DND-41 (cell line): ENCODE results near the gene PER1.
A peak's percentile ranks its signal among the peaks of the same experiment; 100 is the strongest.

Experiments
- ATAC-seq: fragments of 200-7000 bp; cut with Tn5 transposase; 3 replicates; pipeline ENCODE4 v1.9.1; 2021; ENCODE audit warnings: low read depth; ENCODE audit not compliant: insufficient read depth
- DNase-seq: peaks from one replicate; pipeline ENCODE4 v3.0.0-alpha.2; 2020
- H2AFZ ChIP-seq: 2 replicates; pipeline ENCODE4 v1.6.0; 2012; ENCODE audit warnings: low read depth, low read length
- H3K27ac ChIP-seq: 2 replicates; pipeline ENCODE4 v1.5.1; 2012; ENCODE audit warnings: low read length, inconsistent platforms
- H3K27me3 ChIP-seq: fragments of 200-600 bp; sonication (generic); 2 replicates; pipeline ENCODE4 v1.6.0; 2012; ENCODE audit warnings: low read length, mild to moderate bottlenecking, inconsistent platforms; ENCODE audit not compliant: insufficient read depth, poor library complexity
- H3K36me3 ChIP-seq: 2 replicates; pipeline ENCODE4 v1.5.1; 2012; ENCODE audit warnings: low read length, inconsistent platforms; ENCODE audit not compliant: insufficient read depth
- H3K4me1 ChIP-seq: 2 replicates; pipeline ENCODE4 v1.5.1; 2012; ENCODE audit warnings: mild to moderate bottlenecking, low read length; ENCODE audit not compliant: insufficient read depth
- H3K4me2 ChIP-seq: 2 replicates; pipeline ENCODE4 v1.6.0; 2012; ENCODE audit warnings: mild to moderate bottlenecking, moderate library complexity, low read length, inconsistent platforms; ENCODE audit not compliant: insufficient read depth
- H3K4me3 ChIP-seq, 2 experiments: fragments of 200-600 bp in 1 of 2; shearing (Covaris generic) in 1 of 2; 2 replicates each; pipeline ENCODE4 v1.5.1; 2012 to 2016; ENCODE audit warnings: inconsistent platforms in 2 of 2, low read length in 2 of 2, mild to moderate bottlenecking in 2 of 2, low read depth in 1 of 2, moderate library complexity in 1 of 2
- H3K79me2 ChIP-seq: 2 replicates; pipeline ENCODE4 v1.6.0; 2012; ENCODE audit warnings: low read length, inconsistent platforms; ENCODE audit not compliant: insufficient read depth
- H3K9ac ChIP-seq: 2 replicates; pipeline ENCODE4 v1.6.0; 2012; ENCODE audit warnings: low read depth, mild to moderate bottlenecking, inconsistent platforms, low read length, moderate library complexity
- H3K9me3 ChIP-seq: 2 replicates; pipeline ENCODE4 v1.5.1; 2012; ENCODE audit warnings: low read length, moderate library complexity, mild to moderate bottlenecking, inconsistent platforms; ENCODE audit not compliant: insufficient read depth, severe bottlenecking
- H4K20me1 ChIP-seq: 2 replicates; pipeline ENCODE4 v1.6.0; 2012; ENCODE audit warnings: low read length; ENCODE audit not compliant: insufficient read depth
- EZH2 ChIP-seq: IDR thresholded peaks from 3 replicates; pipeline ENCODE4 v1.6.1; 2012; ENCODE audit warnings: borderline replicate concordance, low read depth, mild to moderate bottlenecking, moderate library complexity, low read length, inconsistent platforms; ENCODE audit not compliant: severe bottlenecking
- TF ChIP-seq, protein P1 (sequence below): IDR thresholded peaks from 2 replicates; pipeline ENCODE4 v1.5.1; 2012; ENCODE audit warnings: borderline replicate concordance, low read length, moderate library complexity, mild to moderate bottlenecking; ENCODE audit not compliant: poor library complexity, severe bottlenecking; ENCODE audit errors: extremely low read depth

PER1 gene

DNA sequence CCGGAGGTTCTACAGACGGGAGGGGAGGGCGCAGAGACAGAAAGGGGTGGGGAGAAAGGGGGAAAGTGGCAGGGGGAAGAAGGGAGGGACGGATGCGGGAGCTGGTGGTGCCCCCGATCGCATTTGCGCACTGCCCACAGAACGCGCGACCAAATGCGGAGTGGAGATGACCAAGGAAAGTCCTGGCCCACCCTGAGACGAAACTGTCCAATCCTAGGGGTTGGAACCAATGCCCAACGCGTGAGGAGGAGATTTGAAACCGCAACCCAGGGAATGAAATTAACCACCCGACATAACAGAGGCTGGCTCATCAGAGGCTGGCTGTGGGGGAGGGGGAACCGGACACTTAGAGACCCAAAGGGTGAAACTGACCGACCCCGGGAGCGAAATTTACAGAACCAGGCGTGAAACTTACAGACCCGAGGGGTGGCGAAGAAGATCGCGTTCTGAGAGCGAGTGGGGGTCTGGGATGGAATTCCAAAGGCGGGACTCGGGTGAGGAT lies 29.7 kb downstream of the PER1 start:
- Histone ChIP-seq H4K20me1 (peaks cover 30% of the 10 kb centered on the region; the same call in 1 of the 2 replicates), H3K4me1 (peaks cover 91% of the 10 kb centered on the region), H3K4me2 (peak overlapping the region; percentile 100), H3K27ac (no peak overlapping the region), H3K36me3 (no peaks in the 10 kb centered on the region), H3K79me2 (no peaks in the 10 kb centered on the region), H3K9ac (no peak overlapping the region; the same call in 1 of the 2 replicates), H3K27me3 (peaks cover 53% of the 10 kb centered on the region), H3K9me3 (no peaks in the 10 kb centered on the region), H3K4me3 (peak overlapping the region in 1 of 2 experiments; percentile 98; a peak in 1 of 4 replicates), H2AFZ (no peak overlapping the region)
- ATAC-seq (no peak), DNase-seq (no peak)
- TF ChIP-seq, protein P1, sequence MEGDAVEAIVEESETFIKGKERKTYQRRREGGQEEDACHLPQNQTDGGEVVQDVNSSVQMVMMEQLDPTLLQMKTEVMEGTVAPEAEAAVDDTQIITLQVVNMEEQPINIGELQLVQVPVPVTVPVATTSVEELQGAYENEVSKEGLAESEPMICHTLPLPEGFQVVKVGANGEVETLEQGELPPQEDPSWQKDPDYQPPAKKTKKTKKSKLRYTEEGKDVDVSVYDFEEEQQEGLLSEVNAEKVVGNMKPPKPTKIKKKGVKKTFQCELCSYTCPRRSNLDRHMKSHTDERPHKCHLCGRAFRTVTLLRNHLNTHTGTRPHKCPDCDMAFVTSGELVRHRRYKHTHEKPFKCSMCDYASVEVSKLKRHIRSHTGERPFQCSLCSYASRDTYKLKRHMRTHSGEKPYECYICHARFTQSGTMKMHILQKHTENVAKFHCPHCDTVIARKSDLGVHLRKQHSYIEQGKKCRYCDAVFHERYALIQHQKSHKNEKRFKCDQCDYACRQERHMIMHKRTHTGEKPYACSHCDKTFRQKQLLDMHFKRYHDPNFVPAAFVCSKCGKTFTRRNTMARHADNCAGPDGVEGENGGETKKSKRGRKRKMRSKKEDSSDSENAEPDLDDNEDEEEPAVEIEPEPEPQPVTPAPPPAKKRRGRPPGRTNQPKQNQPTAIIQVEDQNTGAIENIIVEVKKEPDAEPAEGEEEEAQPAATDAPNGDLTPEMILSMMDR, result no peak
- no peak for TF ChIP-seq EZH2

DNA sequence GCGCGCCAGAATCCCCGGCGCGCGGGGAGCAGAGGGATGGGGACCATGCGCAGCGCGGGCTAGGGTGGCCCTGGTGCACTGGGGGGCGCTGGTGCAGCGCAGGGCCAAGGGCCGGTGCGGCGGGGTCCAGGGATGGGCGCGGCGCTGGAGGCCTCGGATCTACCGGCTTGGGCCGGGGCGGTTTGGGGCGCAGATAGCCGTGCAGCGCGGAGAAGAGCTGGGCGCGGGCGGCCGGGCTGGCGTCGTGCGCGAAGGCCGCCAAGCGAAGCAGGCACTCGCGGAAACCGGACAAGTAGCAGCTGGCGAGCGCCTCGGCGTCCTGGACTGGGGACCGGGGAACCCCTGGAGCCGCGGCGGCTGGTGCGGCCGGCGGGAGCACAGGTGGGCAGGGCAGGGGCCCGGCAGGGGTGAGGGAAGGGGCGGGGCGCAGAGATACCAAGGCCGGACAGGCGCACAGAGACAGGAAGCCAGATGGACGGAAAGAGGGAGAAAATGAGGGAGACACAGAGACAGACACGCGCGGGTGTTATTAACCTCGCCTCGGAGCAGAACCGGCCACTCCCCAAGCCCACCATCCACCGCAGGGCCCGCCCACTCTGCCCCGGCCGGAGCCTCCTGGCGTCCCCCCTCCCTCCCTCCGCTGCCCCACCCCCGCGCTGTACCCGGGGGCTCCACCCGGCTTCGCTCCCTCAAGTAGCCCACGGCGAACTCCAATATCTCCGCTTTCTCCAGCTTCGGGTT lies 30.4 kb downstream of the PER1 start:
- Histone ChIP-seq H3K4me3 (peak overlapping the region in 1 of 2 experiments; percentile 98; a peak in 3 of 4 replicates), H3K36me3 (no peaks in the 10 kb centered on the region), H3K27ac (no peak overlapping the region), H2AFZ (no peak overlapping the region), H3K79me2 (no peaks in the 10 kb centered on the region), H3K27me3 (peaks cover 58% of the 10 kb centered on the region), H3K9me3 (no peaks in the 10 kb centered on the region), H3K4me2 (peak overlapping the region; percentile 100), H3K9ac (peak overlapping the region; percentile 44; the same call in 1 of the 2 replicates), H3K4me1 (peaks cover 90% of the 10 kb centered on the region), H4K20me1 (peaks cover 30% of the 10 kb centered on the region; the same call in 1 of the 2 replicates)
- TF ChIP-seq, protein P1, result peak; percentile 55
- no peak for TF ChIP-seq EZH2
- ATAC-seq (no peak), DNase-seq (peak; percentile 29)

DNA sequence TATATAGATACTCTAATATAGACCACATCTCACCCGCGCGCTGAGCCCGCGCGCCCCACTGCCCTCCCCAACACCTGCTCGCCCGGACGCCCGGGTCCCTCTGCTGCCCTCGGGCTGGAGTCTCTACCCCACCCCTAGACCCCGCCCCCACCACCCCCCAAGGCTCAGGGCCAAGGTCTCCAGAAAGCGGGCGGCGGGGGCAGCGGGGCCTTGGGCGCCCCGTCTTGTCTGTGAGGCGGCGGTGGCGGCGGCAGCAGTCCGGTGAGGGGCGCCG lies 30.9 kb downstream of the PER1 start:
- H3K27ac ChIP-seq, result no peak overlapping the region
- peak overlapping the region; percentile 100 for H3K4me2 ChIP-seq
- H3K36me3 ChIP-seq, result no peaks in the 10 kb centered on the region
- H3K79me2 ChIP-seq, result no peaks in the 10 kb centered on the region
- H3K27me3 ChIP-seq, result peaks cover 63% of the 10 kb centered on the region
- DNase-seq (no peak), ATAC-seq (no peak)
- no peaks in the 10 kb centered on the region for H3K9me3 ChIP-seq
- peak overlapping the region; percentile 22 to 98; a peak in 3 of 4 replicates for H3K4me3 ChIP-seq
- H2AFZ ChIP-seq, result no peak overlapping the region
- peaks cover 86% of the 10 kb centered on the region for H3K4me1 ChIP-seq
- peak overlapping the region; percentile 44 for H3K9ac ChIP-seq
- H4K20me1 ChIP-seq, result peaks cover 30% of the 10 kb centered on the region; the same call in 1 of the 2 replicates
- TF ChIP-seq EZH2, result no peak
- TF ChIP-seq, protein P1, result no peak
